D341Med (cell line): ENCODE results near the gene UBR4.
"Not testable (repeated sequence)": the region's sequence is repeated elsewhere in the genome, so short reads cannot be mapped to it uniquely, and the experiment has no call there.

ENCODE experiments used
- DNase-seq: peaks from one replicate; pipeline ENCODE4 v3.0.0; 2012; ENCODE audit warnings: low spot score

The UBR4 gene

DNA sequence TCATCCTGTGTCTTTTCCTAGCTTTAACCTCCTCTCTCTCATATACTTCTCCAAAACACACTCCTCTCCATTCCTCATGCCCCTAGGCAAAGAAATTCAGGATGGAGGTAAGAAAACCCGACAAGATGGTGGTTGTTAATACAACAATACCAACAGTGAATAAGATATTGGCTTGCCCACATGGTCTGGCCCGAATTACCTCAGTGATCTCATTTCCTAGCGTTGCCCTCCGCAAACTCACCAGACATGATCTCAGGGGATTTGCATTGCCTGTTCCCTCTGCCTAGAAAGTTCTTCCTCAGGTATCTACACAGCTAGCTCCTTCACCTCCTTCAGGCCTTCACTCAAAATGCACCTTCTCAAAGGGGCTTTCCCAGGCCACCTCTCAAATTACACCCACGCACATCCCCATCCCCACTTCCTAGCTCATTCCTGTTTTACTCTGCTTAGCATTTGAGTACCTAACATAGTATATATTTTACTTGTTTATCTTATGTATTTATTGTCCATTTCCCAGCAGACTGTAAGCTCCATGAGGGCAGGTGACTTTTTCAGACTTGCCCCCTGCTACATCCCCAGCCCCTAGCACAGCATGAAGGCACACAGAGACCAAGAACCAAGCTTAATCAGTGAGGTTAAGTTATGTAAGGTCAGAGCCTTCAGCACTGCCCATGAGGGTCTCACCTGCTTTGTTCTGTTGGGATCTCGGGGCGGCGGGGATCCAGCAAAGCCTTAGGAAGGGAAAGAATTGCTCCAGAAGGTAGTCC, 10.2 kb upstream of the UBR4 start:
- DNase-seq = no peak

GRCh38 chr1:19219451-19219850, 9.4 kb upstream of the UBR4 start:
- no peak for DNase-seq

DNA sequence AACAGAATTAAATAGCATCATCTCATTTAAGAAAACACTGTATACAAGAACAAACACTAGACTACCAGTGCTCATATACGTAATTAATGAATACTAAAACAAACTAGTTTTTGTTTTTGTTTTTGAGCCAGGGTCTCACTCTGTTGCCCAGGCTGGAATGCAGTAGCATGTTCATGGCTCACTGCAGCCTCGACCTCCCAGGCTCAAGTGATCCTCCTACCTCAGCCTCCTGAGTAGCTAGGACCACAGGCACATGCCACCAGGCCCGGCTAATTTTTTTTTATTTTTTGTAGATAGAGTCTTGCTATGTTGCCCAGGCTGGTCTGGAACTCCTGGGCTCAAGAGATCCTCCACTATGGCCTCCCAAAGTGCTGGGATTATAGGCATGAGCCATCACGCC, 6.5 kb upstream of the UBR4 start:
- DNase-seq = not testable (repeated sequence)

- DNase-seq = no peak
These were observed 3.5 kb upstream of the UBR4 start for GRCh38 chr1:19213580-19213979.

GRCh38 chr1:19212167-19212566, 2.1 kb upstream of the UBR4 start:
- no peak for DNase-seq

GRCh38 chr1:19210772-19211549, 895 bp upstream of the UBR4 start:
- no peak for DNase-seq

- peak; percentile 44 for DNase-seq
These were observed 552 bp downstream of the UBR4 start for GRCh38 chr1:19209439-19209989.

DNA sequence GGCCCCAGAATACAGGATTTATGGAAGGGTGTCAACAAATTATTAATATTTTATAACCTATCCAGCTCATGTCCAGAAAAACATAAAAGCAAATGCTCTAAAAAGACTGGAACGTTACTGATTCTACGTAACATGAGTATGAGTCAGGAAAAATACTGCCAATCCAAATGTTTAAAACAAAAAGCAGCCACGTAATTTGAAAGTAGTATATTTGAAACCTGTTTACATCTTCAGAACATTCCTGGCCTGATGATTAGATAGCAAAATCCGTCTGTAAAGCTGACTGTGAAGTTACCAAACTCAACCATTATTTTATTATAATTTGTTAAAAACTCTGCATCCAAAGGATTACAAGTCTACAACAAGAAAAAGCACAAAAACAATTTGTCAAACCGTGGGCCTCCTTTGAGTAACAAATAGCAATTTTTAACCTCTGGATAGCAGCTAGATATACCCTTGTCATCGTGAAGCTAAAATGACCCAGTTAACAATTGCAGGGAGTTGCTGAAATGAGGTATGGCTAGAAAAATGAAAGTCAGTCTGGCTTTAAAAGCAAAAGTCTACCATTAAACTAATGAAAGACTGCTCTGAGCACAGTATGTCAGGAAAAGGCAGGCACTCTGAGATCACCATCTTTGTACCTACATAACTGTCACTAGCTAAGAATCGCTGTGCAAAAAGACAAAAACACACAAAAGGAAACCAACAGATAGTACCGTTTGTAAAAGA, 1.2 kb downstream of the UBR4 start:
- no peak for DNase-seq

DNA sequence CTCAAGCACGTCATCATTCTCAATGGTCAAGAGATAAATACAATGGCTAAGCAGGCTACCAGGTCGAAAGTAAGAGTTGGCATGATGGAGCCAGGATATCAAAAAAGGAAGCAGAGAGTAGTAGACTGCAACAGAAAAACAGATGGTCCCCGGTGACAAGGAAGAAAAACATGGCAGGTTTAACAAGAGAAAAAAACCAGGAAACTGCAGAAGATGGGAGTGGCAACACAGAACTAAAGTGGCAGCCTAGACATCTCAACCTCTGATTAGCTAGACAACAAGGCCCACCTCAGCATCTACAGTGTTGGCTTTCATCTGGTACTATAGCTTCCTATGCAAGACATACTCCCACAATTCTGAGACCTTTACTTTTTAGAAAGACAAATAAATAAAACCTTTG, 3.1 kb downstream of the UBR4 start:
- DNase-seq = no peak

DNA sequence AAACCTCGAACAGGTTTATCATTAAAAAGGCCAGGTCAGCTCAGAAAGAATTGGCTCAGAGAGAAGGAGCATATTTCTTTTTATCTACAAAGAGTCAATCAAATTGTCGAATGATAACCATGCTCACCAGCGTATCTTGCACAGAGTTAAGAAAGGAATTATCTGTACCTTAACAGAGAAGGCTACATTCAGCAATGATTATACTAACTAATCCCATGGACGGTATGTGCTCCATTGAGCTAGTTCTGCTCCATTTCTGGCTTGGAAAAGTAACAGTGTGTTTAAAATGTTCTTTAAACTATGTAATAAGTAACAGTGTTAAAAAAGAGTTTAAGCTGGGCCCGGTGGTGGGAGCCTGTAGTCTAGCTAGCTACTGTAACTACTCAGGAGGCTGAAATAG, 4.2 kb downstream of the UBR4 start:
- DNase-seq = no peak

DNA sequence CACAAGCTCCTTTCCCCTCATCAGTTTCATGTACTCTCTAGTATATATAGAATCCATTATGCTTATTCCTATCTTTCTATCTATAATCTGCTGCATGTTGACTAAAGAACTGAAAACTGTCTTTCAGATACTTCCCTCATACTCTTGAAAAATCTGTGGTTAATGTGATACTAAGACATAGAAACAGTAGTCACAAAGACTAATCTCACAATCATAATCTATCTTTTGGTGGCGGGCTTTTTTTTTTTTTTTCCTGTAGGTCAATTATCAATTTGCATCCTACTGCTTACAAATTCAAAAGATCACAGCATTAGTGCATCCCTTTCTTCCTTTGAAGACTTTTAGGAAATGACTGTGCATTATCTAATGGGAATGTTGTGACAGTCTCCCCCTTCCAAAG, 4.7 kb downstream of the UBR4 start:
- no peak for DNase-seq

DNA sequence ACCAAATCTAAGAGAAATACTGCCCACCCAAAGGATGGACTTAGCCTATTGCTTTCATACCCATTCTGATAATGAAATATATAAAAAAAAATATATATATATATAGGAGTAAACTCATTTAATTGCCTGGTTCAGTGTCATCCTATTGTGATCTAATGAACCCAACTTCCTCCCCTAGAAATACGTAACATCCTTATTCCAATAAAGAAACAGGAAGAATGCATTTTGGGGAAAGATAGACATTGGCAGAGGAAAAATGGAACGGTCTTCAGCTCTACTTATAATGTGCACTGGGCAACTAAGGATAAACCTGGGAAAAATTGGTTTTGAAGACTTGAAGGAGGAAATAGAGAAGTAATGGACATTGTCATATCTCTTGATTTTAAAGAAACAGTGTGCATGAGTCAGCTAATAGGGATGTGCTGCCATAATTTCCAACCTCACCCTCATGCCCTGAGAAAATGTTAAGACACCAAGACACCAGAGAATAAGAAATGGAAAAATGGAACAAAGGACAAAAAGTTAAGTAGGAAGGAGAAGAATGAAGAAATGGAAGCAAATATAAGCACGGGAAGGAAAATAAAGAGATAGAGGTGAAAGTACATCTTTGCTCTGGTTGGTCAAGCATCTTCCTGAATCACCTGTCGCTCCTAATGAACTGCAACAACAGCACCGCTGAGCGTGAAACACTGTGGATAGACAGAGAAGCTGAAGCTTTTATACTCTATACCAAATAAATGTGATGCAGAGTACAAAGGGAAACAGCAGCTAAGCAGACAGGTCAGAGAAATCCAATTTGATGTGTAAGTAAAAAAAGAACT, 5.4 kb downstream of the UBR4 start:
- DNase-seq = no peak

GRCh38 chr1:19203440-19203839, 6.6 kb downstream of the UBR4 start:
- DNase-seq = no peak

GRCh38 chr1:19202396-19202795, 7.7 kb downstream of the UBR4 start:
- DNase-seq = no peak

DNA sequence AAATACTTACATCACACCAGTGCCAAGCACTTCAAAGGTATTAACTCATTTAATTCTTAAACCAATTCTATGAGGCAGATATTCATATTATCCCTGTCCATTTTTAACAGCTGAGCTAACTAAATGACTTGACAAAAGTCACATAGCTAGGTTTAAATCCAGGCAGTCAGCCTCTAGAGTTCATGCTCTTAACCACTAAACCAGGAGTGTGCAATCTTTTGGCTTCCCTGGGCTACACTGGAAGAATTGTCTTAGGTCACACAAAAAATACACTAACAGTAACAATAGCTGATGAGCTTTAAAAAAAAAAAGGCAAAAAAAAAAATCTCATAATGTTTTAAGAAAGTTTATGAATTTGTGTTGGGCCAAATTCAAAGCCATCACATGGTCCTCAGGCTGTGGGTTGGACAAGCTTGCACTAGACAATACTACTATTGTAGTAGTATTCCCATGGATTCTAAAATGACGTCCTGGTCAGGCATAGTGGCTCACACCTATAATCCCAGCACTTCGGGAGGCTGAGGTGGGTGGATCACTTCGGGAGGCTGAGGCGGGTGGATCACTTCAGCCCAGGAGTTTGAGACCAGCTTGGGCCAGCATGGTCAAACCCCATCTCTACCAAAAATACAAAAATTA, 10.0 kb downstream of the UBR4 start:
- no peak for DNase-seq

GRCh38 chr1:19199329-19199968, 10.6 kb downstream of the UBR4 start:
- DNase-seq = no peak

DNA sequence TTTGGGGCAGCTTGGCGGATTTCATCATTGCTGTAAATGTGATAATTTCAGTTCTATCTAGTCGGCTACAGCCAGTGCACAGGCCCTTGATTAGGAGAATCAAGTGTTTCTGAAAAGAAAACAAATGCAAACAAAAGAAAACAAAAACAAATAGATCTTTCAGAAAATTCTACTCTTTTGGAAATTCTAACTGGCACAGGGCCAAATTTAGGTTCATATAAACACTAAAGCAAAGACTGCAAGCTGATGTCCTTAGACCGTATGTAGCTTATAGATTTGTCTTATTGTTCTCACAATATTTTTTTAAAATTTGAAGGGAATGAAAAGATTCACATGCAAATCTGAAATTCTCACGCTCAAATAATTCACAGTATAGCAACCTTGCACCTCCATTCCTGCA, 11.2 kb downstream of the UBR4 start:
- no peak for DNase-seq

DNA sequence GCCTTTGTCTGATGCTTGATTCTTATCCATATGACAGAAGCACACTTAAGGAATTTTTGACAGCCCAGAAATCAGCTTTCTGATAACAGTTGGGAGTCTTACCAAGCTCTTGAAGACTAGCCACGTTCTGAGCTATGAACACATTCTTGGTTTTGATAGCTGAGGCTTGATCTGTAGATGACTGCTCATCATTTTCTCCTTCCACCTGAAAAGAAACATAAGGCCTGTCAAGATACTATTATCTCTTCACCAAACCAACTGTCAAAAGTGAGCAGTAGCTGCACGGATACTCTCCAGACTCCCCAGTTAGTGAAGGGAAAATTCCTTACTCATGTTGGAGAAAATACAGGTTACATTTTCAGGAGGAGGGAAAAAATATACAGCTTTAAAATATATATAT, 12.2 kb downstream of the UBR4 start:
- DNase-seq = no peak

DNA sequence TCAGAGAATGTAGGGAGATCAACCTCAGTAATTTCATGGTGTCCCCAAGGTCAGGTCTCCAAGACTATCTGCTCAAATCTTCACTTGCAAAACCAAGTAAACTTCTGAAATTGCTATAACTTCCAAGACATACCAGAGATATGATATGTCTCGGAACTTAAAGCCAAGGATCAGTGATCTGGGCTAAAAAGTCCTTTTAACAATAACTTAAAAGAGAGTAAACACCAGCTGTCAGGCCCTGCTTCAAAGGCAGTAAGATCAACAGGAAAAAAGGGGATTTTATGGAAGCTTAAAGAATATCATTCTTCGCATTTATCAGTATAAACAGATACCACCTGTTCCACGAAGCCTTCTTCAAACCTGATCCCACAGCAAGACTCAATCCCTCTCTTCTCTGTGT, 13.7 kb downstream of the UBR4 start:
- no peak for DNase-seq

DNA sequence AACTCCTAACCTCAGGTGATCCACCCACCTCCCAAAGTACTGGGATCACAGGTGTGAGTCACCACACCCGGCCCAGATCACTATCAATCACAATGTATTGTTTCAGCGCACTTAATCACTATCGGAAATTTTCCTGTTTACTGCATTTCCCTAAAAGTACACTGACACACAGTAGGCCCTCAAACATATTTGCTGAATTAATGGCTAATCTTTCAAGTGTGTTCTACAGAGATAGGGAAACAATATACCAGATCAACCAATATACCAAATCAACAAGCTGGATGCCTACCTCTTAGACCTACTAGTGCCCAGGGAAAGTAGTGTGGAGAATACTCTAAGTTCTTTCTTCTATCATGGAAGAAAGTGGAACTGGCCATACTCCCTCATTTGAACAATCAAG, 17.1 kb downstream of the UBR4 start:
- no peak for DNase-seq

DNA sequence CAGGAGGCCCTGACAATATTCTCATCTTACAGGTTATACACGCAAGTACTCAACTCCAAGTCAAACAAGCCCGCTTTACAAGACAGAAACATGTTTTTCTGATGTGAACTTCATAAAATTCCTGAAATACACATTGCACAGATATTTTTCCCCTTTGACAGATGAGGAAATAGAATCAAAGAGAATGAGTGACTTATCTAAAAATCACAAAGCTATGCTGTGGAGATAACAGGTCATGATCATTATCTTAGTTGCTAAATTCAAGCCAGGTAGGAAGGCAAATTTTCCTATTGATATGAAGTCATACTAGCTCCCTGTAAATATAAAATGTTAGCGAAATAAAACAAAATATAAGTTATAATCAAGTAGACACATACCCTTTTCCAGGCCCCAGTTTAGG, 18.3 kb downstream of the UBR4 start:
- DNase-seq = no peak
